Activated CD4-positive, alpha-beta T cell treated with anti-CD3 and anti-CD28 coated beads, Interleukin-2, amount 50 U/mL, for 16 hours (primary cell): Measurements from ENCODE around the gene VAT1L.
"Not testable (repeated sequence)": the region's sequence is repeated elsewhere in the genome, so short reads cannot be mapped to it uniquely, and the experiment has no call there.

ENCODE experiments used
- DNase-seq: peaks from one replicate; pipeline ENCODE4 v3.0.0-alpha.2; 2020

Gene VAT1L

DNA sequence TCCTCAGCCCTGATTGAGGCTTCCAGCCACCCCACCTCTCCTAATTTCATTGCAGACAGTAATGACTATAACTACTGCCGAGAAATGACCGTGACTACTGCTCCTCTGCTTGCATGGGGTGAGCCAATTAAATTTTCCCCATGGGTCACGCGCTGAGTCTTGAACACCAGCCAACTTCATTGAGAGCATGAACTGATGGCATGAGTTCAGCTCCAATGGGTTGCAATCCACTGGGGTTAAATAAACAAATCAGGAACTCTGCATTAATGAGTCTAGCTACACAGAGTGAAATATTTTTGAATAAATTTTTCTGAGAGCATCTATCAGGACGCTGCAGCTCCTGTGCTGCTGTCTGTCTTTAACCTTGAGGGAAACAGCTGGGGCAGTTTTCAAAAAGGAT is 172.4 kb downstream of the VAT1L start:
- DNase-seq: no peak

DNA sequence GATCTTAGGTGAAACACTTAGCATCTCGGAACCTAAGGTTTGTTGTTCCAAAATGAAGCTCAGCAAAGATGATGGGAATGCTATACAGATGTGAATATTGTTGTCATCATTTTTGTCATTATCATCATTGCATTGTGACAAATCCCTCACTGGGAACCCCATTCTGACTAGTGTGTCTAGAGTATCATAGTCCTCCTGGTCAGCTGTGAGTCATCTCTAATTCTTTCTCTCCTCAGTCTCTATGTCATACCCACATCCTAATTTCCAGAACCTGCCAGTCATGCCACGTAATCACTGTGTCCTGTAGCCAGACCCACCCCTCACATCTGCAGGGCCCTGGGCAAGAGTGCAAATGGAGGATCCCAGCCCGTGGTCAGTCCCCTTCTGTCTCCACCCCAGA is 173.4 kb downstream of the VAT1L start:
- DNase-seq: no peak

DNA sequence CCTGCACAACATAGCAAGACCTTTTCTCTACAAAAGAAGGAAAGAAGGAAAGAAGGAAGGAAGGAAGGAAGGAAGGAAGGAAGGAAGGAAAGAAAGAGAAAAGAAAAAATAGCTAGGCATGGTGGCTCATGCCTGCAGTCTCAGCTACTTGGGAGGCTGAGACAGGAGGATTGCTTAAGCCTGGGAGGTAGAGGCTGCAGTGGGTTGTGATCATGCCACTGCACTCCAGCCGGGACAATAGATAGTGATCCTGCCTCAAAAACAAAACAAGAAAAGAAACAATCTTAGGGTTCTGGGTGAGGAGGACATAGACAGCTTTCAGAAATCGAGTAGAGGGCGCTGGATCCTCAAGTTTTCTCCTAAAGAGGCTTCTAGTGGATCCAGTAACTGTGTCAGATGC is 174.3 kb downstream of the VAT1L start:
- DNase-seq: no peak

DNA sequence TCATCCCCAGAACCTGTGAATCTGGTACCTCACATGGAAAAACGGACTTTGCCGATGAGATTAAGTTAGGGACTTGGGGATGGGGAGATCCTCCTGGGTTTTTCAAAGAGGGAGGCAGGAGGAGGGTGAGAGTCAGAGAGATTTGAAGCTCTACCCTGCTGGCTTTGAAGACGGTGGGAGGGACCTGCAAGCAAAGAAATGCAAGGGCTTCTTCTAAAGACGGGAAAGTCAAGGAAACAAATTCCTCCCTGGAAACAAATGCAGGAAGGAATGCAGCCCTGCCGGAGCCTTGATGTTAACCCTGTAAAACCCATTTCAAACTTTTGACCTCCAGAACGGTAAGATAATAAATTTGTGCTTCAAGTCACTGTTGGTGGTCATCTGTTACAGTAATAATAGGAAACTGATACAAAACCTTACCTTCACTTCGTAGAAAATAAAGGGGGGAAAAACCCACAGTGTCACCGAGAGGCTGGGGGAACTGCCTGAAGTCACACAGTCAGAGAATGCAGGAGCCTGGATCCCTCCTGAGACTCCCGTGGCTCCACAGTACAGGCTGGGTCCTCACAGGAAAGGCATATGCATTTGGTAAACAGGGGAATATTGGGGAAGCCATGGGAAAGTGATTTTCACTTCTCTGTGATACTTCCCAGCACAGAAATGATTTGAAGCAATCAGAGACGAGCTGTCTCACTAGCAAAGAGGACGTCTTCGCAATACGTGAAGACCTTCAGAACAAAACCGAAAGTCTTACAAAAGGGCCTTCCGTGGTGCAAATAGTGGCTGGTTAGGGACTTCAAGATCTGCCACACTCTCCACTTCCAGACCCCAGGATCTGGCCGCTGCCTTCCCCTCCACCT is 175.1 kb downstream of the VAT1L start:
- no peak for DNase-seq

DNA sequence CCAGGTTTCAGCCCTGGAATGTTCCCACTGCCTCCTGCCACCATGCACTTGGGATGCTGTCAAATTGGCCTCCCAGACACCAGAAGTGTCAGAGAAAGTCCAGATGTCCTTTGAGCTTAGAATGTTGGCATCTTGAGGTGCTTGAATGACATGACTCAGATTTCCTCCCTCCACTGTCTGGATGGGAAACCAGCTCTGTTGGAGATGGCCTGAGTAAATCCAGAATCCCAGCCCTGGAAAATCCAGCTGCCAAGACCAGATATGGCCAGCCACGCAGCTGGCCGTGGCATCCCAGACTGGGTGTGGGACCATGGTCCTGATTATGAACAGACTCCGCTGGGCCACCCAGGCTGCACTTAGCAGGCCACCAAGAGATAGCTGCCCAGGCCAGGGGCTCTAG is 177.0 kb downstream of the VAT1L start:
- DNase-seq: no peak

DNA sequence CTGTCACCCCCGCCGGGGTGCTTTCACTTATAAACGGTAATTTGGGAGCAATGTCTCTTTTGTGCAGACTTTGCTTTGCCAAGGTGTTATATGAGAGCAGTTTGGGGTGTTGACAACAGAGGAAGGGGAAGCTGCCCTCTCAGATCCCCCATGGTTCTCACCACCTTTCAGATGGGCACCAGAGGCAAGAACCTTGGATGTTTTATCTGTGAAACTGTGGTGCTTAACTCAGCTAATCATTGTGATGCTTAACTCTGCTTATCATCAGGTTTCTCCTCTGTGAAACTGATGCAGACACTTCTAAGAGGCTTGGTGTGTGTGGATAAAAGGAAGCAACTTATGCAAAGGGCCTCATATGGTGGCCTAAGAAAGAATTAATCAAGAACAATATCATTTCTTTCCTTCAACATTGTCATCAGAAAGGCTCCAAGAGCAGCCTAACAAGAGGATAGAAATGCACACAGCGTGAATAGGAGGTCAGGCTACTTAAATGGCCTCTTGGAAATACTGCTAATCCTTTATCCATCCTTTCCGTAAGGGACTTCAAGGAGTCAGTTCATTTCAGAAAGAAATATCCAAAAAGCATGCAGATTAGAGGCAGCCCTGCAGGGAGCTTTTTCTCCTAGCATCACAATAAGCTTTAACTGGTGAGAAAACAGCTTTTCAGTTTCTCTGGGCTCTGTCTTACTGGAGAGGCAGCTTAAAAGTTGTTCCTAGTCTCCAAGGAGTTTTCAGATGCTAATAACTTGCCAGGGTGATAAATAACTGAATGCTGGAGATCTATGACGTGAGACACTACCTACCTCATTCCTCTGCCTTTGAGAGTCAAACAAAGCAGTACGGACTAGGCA is 178.9 kb downstream of the VAT1L start:
- no peak for DNase-seq

DNA sequence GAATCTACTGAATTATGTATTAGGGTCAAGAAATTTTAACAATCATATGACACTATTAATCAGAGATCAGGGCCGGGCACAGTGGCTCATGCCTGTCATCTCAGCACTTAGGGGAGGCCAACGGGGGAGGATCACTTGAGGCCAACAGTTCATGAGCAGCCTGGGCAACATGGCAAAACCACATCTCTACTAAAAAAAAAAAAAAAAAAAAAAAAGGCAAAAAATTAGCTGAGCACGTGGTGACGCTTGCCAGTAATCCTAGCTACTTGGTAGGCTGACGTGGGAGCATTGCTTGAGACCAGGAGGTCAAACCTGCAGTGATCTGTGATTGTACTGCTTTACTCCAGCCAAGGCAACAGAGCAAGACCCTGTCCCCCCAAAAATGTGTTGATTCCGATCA is 181.5 kb downstream of the VAT1L start:
- DNase-seq: no peak

DNA sequence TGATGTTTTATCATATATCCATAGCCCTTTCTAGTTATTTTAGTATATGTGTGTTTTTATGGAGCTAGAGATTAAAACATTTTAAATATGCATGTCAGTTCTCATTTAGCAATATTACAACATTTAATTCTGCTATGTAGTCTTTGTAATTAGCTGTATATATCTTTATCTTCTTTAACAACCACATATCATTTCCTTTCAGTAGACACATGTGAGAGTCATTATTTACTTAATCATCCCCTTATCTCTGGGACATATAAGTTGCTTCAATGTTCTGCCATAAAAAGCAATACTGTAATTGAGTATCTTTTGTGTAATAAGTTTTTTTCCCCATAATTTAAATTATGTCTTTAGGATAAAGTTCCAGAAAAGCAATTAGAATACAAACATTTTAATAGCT is 182.0 kb downstream of the VAT1L start:
- DNase-seq: no peak

DNA sequence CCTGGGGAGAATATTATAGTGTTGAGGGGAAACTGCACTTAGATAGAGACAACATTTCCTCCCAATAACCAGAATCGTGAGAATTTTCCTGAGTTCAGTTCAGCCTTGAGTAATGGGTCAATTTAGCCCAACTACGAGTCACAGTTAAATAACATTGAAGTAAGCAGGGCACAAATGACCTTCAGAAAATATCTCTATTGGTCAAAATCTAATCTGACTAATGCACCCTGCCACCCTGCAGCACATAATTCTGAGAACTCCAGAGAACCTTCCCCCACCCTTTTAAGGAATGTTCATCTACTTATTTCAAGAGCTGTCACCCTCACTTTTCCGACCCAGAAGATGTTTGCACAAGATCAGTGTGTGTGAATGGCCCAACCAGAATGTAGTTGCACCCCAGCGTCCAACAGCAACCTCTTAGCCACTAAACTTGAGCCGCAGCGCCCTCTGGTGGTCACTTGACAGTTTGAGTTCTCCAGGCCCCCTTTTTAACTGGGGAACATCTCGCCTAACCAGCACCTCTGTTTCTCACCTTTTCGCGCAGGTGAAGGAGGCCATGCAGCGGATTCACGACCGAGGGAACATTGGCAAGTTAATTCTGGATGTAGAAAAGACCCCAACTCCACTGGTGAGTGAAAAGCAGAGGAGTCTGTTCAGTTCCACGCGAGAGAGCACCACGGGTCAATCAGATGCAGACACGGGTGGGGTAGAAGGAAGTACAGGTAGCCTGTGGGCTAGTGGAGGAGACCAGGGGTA is 183.1 kb downstream of the VAT1L start:
- DNase-seq: peak; percentile 70

DNA sequence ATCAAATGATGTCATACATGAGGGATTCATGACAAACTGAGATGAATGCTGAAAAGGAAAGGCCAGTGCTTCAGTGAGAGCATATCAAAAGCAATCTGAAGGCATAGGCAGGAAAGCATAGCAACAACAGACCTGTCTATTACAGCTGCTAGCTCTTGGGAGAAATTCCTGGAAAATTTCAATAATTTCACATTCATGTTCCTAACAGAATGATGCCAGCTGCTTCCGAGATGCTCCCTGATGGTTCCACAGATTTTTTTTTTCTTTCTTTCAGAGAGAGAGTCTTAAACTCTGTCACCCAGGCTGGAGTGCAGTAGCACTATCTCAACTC is 183.7 kb downstream of the VAT1L start:
- DNase-seq: no peak

DNA sequence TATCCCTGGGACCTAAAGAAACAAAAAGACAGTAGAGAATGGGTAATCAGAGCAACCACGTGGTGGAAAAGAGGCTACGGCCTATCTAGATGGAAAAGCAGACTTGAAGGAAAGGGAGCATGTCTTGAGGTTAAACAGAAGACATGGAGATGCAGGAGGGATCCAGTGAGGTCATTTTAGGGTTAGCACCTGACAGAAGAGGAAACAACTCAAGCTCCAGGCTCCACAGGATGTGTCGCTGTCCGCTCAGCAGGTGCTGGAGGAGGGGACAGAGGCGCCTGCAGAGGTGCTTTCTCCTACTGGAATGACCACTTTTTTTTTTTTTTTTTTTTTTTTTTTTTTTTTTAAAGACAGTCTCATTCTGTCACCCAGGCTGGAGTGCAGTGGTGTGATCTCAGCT is 186.5 kb downstream of the VAT1L start:
- no peak for DNase-seq

DNA sequence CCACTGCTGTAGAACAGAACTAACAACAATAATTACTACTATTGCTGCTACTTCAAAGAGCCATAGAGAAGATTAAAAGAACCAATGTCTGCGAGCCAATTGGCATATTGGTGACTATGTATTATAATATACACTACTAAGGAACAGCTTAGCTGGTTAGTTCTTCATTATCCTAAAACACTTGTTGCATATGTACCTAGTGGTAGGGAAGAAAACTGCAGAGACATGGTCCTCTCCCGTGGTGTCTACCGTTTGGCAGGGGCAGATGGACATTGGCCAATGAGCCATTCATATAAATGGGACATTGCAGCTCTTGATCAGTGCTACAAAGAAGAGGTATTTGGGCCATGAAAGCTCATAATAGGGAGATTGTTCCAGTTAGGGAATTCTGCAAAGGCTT is 187.6 kb downstream of the VAT1L start:
- no peak for DNase-seq

DNA sequence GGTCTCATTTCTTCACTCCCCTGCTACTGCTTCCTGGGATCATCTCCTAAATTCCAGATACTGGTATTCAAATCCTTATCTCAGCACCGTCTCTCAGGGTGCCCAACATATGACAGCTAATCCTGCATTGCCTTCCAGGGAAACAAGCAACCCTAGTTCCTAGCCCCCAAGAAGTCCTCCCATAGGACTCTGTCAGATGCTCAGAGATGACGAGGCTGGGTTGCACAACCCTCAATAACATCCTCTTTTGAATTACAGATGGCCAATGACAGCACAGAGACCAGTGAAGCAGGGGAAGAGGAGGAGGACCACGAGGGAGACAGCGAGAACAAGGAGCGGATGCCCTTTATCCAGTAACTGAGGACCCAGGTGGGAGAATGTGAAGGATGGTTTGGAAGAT is 189.0 kb downstream of the VAT1L start:
- DNase-seq: no peak

DNA sequence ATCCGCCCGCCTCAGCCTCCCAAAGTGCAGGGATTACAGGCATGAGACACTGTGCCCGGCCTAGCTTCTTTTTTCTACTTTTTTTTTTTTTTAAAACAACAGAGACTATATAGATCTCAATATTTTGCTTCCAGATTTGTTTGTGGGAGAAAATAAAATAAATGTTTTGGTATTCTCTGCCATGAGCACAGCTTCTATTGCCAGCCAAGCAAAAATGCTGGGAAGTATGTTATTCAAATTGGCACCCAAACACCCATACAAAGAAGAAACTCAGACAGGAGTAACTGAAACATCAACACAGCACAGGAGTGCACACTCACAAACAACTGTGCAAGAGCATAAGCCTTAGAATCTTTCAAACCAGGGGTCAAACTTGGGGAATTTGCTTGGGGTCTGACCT is 196.7 kb downstream of the VAT1L start:
- DNase-seq: no peak

DNA sequence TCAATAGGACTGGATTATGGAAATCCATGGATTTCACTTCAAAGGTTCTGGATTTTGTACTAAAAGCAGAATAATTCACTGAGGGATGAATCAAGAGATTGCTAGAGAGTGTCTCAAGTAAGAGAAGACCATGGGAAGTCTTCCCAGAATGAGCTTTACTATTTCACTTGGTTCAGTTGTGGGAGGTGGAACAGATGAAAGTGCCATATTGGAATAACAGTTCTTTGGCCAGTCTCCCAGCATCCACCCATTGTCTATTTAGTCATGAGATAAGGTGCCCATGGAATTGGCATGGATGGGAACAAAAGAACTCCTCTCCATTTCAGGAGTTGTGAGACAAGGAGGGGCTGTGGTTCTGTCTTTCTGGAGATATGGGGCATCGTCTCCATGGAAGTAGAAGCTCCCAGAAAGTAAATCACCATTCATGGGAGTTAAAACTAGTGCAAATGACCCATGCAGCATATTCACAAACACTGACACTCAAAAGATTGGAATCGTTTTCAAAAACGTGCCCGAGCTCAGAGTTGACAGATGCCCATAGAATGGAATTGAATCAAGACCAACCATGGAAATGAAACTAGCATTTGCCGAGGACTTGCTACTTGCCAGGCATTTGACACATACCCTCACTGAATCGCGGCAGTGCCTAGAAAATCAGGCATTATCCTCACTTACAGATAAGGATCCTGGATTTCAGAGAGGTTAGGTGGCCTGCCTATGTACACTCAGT is 197.8 kb downstream of the VAT1L start:
- DNase-seq: no peak

DNA sequence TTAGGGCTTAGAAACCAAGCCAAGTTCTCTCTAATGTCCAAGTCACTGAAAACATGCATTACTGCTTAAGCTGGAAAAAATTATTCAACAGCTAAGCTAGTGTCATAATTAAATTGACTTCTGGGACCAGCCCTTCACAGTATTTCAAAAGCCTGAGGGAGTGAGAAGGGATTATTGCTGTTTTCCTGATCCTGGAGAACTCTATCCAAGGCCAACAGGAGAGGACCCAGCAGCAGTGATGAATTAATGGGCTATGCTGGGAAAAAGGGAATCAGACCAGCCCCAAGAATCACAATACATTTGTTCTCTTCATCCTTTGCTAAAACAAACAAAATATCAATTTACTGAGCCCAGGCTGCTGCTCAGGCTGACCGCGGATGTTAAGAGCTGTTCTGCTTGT is 199.4 kb downstream of the VAT1L start:
- no peak for DNase-seq

DNA sequence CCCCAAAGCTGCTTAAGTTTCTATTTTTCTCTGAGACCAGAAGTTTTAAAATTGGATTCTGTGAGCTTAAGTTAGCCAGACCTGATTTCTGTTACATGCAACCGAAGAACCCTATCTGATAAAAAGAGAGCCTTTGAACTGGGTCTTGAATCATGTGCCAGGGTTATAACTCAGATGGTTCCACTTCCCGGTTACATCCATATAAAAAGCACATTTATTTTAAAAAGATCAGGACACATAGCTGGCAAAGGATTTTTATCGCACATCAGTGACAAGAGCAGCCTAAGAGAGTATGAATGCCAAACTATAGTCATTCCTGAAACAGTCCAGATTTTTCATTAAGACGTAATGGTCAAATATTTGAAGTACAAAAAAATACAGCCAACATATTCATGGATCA is 201.5 kb downstream of the VAT1L start:
- DNase-seq: no peak

DNA sequence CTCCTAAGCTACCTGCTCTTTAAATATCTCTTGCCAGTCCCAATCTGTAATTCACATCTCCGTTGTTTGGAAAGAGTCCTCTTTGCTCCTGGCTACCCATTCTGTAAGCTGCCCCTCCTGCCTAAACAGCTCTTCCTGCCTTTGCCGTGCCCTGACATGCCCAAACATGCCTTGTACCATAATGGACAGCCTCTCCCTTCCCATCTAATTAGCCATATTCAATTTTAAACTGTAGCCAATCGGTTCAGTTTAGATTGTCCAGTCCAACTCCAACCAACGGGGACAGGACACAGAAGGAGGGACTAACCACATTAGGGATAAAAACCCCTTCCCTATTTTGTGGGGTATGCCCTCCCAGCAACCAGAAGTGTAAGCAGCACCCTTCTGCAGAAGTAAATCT is 203.3 kb downstream of the VAT1L start:
- no peak for DNase-seq

DNA sequence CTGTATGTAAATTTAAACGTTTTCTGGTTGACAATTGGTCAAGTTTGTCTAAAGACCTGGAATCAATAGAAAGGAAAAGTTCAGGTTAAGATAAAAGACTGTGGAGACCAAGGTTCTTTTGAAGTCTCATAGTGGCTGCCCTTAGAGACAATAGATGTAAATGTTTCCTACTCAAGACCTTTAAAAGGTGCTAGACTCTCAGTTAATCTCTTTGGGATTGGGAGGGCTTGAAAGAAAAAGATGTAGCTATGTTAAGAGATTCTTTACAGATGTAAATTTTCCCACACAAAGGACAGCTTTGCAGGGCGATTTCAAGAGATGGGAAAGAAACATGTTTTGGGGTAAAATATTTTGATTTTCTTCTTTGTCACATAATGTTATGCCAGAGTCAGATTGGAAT is 204.0 kb downstream of the VAT1L start:
- DNase-seq: not testable (repeated sequence)

DNA sequence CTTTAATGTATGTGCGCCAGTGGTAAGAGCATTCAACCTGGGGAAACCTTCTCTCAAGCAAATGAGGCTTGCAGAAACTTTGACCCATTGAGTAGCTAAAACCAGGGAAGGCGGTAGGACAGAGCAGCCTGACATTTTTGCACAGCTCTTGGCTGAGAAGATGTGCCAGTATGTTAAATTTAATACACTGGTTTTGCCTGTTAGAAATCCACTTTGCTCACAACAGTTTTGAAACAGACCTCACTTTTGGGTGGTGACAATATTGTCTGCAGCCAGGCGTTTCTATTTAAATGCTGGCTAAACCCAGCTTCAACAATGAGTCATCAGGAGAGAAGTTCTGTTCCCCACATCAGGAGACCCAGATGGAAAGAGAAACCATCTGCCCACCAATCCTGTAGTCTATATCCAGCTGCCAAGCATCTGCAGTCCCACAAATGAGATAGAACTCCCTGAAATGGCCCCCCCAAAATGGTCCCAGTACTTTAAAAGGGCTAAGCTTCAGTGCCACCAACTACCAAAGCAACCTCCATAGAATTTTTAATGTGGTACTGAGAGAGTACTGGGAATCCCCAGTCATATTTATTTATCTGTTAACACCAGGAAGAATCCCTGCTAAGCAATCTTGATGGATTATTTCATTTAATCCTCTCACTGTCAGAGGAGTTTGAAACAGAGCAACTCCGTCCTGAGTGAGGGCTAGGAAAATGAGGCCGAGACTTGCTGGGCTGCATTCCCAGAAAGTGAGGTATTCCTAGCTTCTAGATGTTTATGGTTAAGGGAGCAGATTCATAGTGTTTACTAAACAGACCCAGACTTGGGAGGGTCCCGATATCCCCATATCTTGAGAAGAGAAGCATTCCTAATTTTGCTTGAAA is 205.0 kb downstream of the VAT1L start:
- no peak for DNase-seq

DNA sequence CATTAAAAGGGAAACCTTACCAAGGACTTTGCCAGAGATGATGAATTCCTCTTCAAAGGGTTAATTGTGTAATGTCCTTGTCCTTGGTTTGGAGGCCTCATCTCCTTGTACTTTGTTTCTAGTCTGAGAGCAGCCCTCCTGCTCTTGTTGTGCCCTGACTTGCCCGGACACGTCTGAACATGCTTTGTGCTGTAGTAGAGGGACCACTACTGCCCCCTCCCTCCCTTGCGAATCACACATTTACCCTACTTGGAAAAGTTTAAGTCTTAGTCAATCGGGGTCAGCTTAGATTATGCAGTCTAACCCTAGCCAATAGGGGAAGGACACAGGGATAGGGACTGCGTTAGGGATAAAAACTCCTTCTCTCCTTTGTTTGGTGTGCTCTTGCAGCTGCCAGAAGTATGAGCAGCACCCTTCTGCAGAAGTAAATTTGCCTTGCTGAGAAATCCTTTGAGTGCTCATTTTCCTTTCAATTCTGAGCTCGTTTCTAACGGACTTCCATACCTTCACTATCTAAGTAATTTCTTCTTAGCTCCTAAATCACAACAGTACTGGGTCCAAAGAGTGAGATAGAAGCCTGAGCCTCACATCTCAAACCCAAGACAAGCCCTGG is 207.6 kb downstream of the VAT1L start:
- no peak for DNase-seq
